ENCODE results near the gene MINPP1. TPM values are rescaled to one million over a fixed set of nuclear protein-coding genes. Genes with fewer than 3 reads are reported as not detected.

MINPP1 gene
- total and polyA plus RNA-seq, 11 donors: 4.9 to 10.0 (median 6.7) TPM

- ATAC-seq: peak in 1 of 4 donors; percentile 29
- H3K27ac ChIP-seq: no peak overlapping the region
- H3K27me3 ChIP-seq: no peaks in the 10 kb centered on the region
- TF ChIP-seq CTCF (IDR thresholded peaks at IDR 0.05): no peak
- TF ChIP-seq POLR2A (IDR thresholded peaks at IDR 0.05): no peak
- H3K9me3 ChIP-seq: no peaks in the 10 kb centered on the region
- 29 to 46% (median 38%) methylated on average over 11 of the region's 11 CpGs for WGBS, 4 donors
- DNase-seq: no peak
- H3K4me1 ChIP-seq: peaks cover 0 to 8% (median 0%) of the 10 kb centered on the region in 12 donors
- H3K4me3 ChIP-seq: peak overlapping the region in 1 of 12 donors; percentile 29
- H3K36me3 ChIP-seq: no peaks in the 10 kb centered on the region
- intact Hi-C loops (cut with DNase I): no loop called here
These were observed 74.2 kb downstream of the MINPP1 start for GRCh38 chr10:87578842-87579401.

GRCh38 chr10:87579563-87579962 is 74.9 kb downstream of the MINPP1 start:
- 63 to 76% (median 67%) methylated on average over 1 of the region's 1 CpG for WGBS, 4 donors
- Histone ChIP-seq H3K4me3 (no peak overlapping the region), H3K36me3 (no peaks in the 10 kb centered on the region), H3K27me3 (no peaks in the 10 kb centered on the region), H3K4me1 (peaks cover 0 to 8% (median 0%) of the 10 kb centered on the region in 12 donors), H3K9me3 (no peaks in the 10 kb centered on the region), H3K27ac (no peak overlapping the region)
- TF ChIP-seq POLR2A (IDR thresholded peaks at IDR 0.05) (no peak), CTCF (IDR thresholded peaks at IDR 0.05) (no peak)
- intact Hi-C loops (cut with DNase I): no loop called here
- ATAC-seq (no peak), DNase-seq (no peak)

- TF ChIP-seq POLR2A (IDR thresholded peaks at IDR 0.05): no peak
- TF ChIP-seq CTCF (IDR thresholded peaks at IDR 0.05): no peak
- no peak overlapping the region for H3K4me3 ChIP-seq
- ATAC-seq (no peak), DNase-seq (no peak)
- intact Hi-C loops (cut with DNase I): no loop called here
- WGBS, 4 donors: 63 to 77% (median 67%) methylated on average over 1 of the region's 1 CpG
- H3K4me1 ChIP-seq: peaks cover 0 to 8% (median 0%) of the 10 kb centered on the region in 12 donors
- H3K27me3 ChIP-seq: no peaks in the 10 kb centered on the region
- H3K36me3 ChIP-seq: no peaks in the 10 kb centered on the region
- H3K9me3 ChIP-seq: no peaks in the 10 kb centered on the region
- no peak overlapping the region for H3K27ac ChIP-seq
These were observed 75.3 kb downstream of the MINPP1 start for GRCh38 chr10:87580016-87580415.

GRCh38 chr10:87585565-87586514 is 81.1 kb downstream of the MINPP1 start:
- whole genome bisulfite sequencing, 4 donors: 49 to 54% (median 52%) methylated on average over 5 of the region's 5 CpGs
- Histone ChIP-seq H3K36me3 (no peaks in the 10 kb centered on the region), H3K27ac (no peak overlapping the region), H3K27me3 (no peaks in the 10 kb centered on the region), H3K9me3 (no peaks in the 10 kb centered on the region), H3K4me3 (no peak overlapping the region), H3K4me1 (no peaks in the 10 kb centered on the region)
- ATAC-seq (no peak), DNase-seq (no peak)
- TF ChIP-seq CTCF (IDR thresholded peaks at IDR 0.05): no peak
- TF ChIP-seq POLR2A (IDR thresholded peaks at IDR 0.05): no peak
- intact Hi-C loops (cut with DNase I): no loop called here

All from heart left ventricle (tissue), 16 donors.